Measurements from ENCODE around the gene S1PR5. TPM values are rescaled to one million over a fixed set of nuclear protein-coding genes. Genes with fewer than 3 reads are reported as not detected.

The S1PR5 gene
- total and polyA plus RNA-seq, 10 of the 15 experiments (the other 5 are each of a cell fraction or from before 2014, with no cell fraction given) = 0.04 TPM; not detected in 9

DNA sequence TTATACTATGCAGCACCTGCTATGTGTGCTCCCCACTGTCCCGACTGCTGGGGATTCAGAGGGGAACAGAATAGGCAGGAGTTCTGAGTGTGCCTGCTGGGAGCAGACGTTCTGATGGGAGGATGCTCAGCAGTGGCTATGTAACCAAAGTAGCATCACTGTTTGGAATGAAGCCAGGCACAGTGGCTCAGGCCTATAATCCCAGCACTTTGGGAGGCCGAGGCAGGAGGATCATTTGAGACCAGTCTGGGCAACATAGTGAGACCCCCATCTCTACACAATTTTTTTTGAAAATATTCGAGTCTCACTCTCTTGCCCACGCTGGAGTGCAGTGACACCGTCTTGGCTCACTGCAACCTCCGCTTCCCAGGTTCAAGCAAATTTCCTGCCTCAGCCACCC lies 32.5 kb upstream of the S1PR5 start (continued):
- TF ChIP-seq E2F4 (IDR thresholded peaks at IDR 0.05; ENCODE audit: low read depth, low read length) (no peak), POLR2A (IDR thresholded peaks at IDR 0.05; ENCODE audit: low read depth, low read length) (no peak), MYC (IDR thresholded peaks at IDR 0.05; ENCODE audit: insufficient read depth, insufficient read length, insufficient replicate concordance, low read length, severe bottlenecking) (no peak)

- peaks cover 37% of the 10 kb centered on the region for H3K4me1 ChIP-seq (ENCODE audit: control insufficient read depth, insufficient read depth, low read length)
- H3K79me2 ChIP-seq (ENCODE audit: control insufficient read depth, insufficient read depth, low read length) = peaks cover 11% of the 10 kb centered on the region
- SMC1A ChIA-PET (ENCODE audit: uncharacterized antibody, unreplicated experiment) = interaction anchor here (1.2 kb wide), 1 partner anchor 12 kb away, joined by 3 read pairs; no protein-coding TSS in a partner anchor
- no peaks in the 10 kb centered on the region for H3K27me3 ChIP-seq (replicated peaks in 1 of 2; ENCODE audit: control insufficient read depth in 2 of 2, insufficient read depth in 2 of 2, low read length in 1 of 2)
- no peak overlapping the region for H2AFZ ChIP-seq (ENCODE audit: control insufficient read depth, low read depth, low read length)
- no peak for TF ChIP-seq MEF2A (IDR thresholded peaks at IDR 0.05; ENCODE audit: insufficient read depth, low read depth, low read length)
- no peak for TF ChIP-seq DPF2 (IDR thresholded peaks at IDR 0.05)
- no peak for TF ChIP-seq TCF7 (IDR thresholded peaks at IDR 0.05; ENCODE audit: borderline replicate concordance)
- TF ChIP-seq CREM (IDR thresholded peaks at IDR 0.05; ENCODE audit: low read depth) = no peak
- no peak for TF ChIP-seq ZZZ3 (IDR thresholded peaks at IDR 0.05; ENCODE audit: control insufficient read depth, insufficient read length, low read depth)
- TF ChIP-seq, protein P1, sequence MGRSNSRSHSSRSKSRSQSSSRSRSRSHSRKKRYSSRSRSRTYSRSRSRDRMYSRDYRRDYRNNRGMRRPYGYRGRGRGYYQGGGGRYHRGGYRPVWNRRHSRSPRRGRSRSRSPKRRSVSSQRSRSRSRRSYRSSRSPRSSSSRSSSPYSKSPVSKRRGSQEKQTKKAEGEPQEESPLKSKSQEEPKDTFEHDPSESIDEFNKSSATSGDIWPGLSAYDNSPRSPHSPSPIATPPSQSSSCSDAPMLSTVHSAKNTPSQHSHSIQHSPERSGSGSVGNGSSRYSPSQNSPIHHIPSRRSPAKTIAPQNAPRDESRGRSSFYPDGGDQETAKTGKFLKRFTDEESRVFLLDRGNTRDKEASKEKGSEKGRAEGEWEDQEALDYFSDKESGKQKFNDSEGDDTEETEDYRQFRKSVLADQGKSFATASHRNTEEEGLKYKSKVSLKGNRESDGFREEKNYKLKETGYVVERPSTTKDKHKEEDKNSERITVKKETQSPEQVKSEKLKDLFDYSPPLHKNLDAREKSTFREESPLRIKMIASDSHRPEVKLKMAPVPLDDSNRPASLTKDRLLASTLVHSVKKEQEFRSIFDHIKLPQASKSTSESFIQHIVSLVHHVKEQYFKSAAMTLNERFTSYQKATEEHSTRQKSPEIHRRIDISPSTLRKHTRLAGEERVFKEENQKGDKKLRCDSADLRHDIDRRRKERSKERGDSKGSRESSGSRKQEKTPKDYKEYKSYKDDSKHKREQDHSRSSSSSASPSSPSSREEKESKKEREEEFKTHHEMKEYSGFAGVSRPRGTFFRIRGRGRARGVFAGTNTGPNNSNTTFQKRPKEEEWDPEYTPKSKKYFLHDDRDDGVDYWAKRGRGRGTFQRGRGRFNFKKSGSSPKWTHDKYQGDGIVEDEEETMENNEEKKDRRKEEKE (IDR thresholded peaks at IDR 0.05) = no peak
- TF ChIP-seq POLR2AphosphoS5 (IDR thresholded peaks at IDR 0.05; ENCODE audit: low read length) = no peak
- TF ChIP-seq, protein P2, sequence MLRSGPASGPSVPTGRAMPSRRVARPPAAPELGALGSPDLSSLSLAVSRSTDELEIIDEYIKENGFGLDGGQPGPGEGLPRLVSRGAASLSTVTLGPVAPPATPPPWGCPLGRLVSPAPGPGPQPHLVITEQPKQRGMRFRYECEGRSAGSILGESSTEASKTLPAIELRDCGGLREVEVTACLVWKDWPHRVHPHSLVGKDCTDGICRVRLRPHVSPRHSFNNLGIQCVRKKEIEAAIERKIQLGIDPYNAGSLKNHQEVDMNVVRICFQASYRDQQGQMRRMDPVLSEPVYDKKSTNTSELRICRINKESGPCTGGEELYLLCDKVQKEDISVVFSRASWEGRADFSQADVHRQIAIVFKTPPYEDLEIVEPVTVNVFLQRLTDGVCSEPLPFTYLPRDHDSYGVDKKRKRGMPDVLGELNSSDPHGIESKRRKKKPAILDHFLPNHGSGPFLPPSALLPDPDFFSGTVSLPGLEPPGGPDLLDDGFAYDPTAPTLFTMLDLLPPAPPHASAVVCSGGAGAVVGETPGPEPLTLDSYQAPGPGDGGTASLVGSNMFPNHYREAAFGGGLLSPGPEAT (IDR thresholded peaks at IDR 0.05; ENCODE audit: low read depth) = no peak
- TF ChIP-seq ATF7 (IDR thresholded peaks at IDR 0.05; ENCODE audit: low read depth) = no peak
- no peak for TF ChIP-seq GABPA (IDR thresholded peaks at IDR 0.05; ENCODE audit: low read depth)
- no peak for TF ChIP-seq SUPT20H (IDR thresholded peaks at IDR 0.05; ENCODE audit: borderline replicate concordance, control insufficient read depth, low read depth, low read length)
- no peak for TF ChIP-seq NFYB (IDR thresholded peaks at IDR 0.05; ENCODE audit: insufficient read depth, low read depth, low read length)
- no peak for TF ChIP-seq IRF3 (IDR thresholded peaks at IDR 0.05)
- in situ Hi-C loops (cut with MboI) = no loop called here
- no peak for DNase-seq (ENCODE audit: low read depth, low spot score)
- no peaks in the 10 kb centered on the region; the same call in 2 of the 3 replicates for H3K9me3 ChIP-seq (replicated peaks; ENCODE audit: control insufficient read depth, insufficient read depth, low read length)
- POLR2A ChIA-PET = interaction anchor here (0.6 kb wide), 1 partner anchor 62 kb away, joined by 4 read pairs; no protein-coding TSS in a partner anchor
- no peak overlapping the region for H3K27ac ChIP-seq (ENCODE audit: control insufficient read depth, insufficient read depth)
- 93% methylated on average over 18 of the region's 18 CpGs for WGBS (ENCODE audit: insufficient coverage, insufficient replicate concordance, low lambda C conversion rate, missing lambda C conversion rate)
- H3K36me3 ChIP-seq (ENCODE audit: control insufficient read depth in 2 of 2, insufficient read depth in 2 of 2, low read length in 1 of 2) = peaks cover 18 to 20% of the 10 kb centered on the region in 2 experiments
- no peak for ATAC-seq
- no peak overlapping the region for H3K4me3 ChIP-seq
- intact Hi-C loops (cut with micrococcal nuclease; ENCODE audit: unreplicated experiment) = no loop called here
- CTCF ChIA-PET = interaction anchor here (1.0 to 1.4 kb wide), 2 partner anchors 18 to 24 kb away, joined by 3 read pairs; no protein-coding TSS in a partner anchor
- RAD21 ChIA-PET (ENCODE audit: unreplicated experiment) = no interaction called here
- BruUV-seq (replicated peaks) = no TSS peak
- H3K4me2 ChIP-seq (ENCODE audit: control insufficient read depth, insufficient read depth) = no peak overlapping the region
- H3K9ac ChIP-seq (ENCODE audit: control insufficient read depth, insufficient read depth, low read length) = no peak overlapping the region
- H4K20me1 ChIP-seq (ENCODE audit: control insufficient read depth, insufficient read depth) = no peaks in the 10 kb centered on the region
- FAIRE-seq = no peak
Measured at GRCh38 chr19:10548746-10549276, 31.6 kb upstream of the S1PR5 start.

Measured in GM12878 (cell line).